T-helper 17 cell (primary cell): ENCODE data around the gene CPAMD8. TPM values are rescaled to one million over a fixed set of nuclear protein-coding genes. Genes with fewer than 3 reads are reported as not detected.

Experiments used
- ATAC-seq: fragments of 150-1000 bp; cut with Tn5 transposase; 2 replicates; pipeline ENCODE4 v1.10.0; 2021; ENCODE audit warnings: mild to moderate bottlenecking, moderate library complexity
- DNase-seq, 3 donors: peaks; one replicate each; pipeline versions ENCODE4 v3.0.0 to v3.0.0-alpha.2; 2020 to 2021
- H3K9me3 ChIP-seq: one replicate; pipeline ENCODE4 v1.7.0; 2013; ENCODE audit warnings: low read length, mild to moderate bottlenecking; ENCODE audit not compliant: control insufficient read depth, poor library complexity, severe bottlenecking
- H3K27ac Mint-ChIP-seq: one replicate; pipeline ENCODE4 v1.8.0; 2022; ENCODE audit warnings: mild to moderate bottlenecking, moderate library complexity, mixed read lengths
- H3K27me3 Mint-ChIP-seq: one replicate; pipeline ENCODE4 v1.8.0; 2022; ENCODE audit warnings: mixed read lengths
- H3K36me3 Mint-ChIP-seq: one replicate; pipeline ENCODE4 v1.8.0; 2022; ENCODE audit warnings: low read depth, mixed read lengths
- H3K4me1 Mint-ChIP-seq: one replicate; pipeline ENCODE4 v1.8.0; 2022; ENCODE audit warnings: mild to moderate bottlenecking, mixed read lengths
- H3K4me3 Mint-ChIP-seq: one replicate; pipeline ENCODE4 v1.8.0; 2022; ENCODE audit warnings: mild to moderate bottlenecking, moderate library complexity, mixed read lengths
- total RNA-seq, 4 donors: library from RNA in 2 of 4; stranded (reverse) in 2 of 4; gene quantifications; one replicate each; pipeline ENCODE4 v1.2.3 and lab custom pipeline; 2022 to 2026

Gene CPAMD8
- total RNA-seq, 2 donors from 2014 or later = 1.1 to 3.3 TPM

- no peak overlapping the region for H3K27ac Mint-ChIP-seq
Measured at GRCh38 chr19:16894080-16894479, 132.5 kb downstream of the CPAMD8 start.

GRCh38 chr19:16893686-16893989 lies 133.0 kb downstream of the CPAMD8 start:
- H3K4me1 Mint-ChIP-seq = peaks cover 15% of the 10 kb centered on the region
- no peak for DNase-seq
- ATAC-seq = no peak
- H3K27ac Mint-ChIP-seq = no peak overlapping the region
- H3K9me3 ChIP-seq = no peaks in the 10 kb centered on the region
- H3K36me3 Mint-ChIP-seq = no peaks in the 10 kb centered on the region
- no peak overlapping the region for H3K4me3 Mint-ChIP-seq
- no peaks in the 10 kb centered on the region for H3K27me3 Mint-ChIP-seq

More at GRCh38 chr19:16894080-16894479, 132.5 kb downstream of the CPAMD8 start:
- Mint-ChIP-seq H3K36me3 (no peaks in the 10 kb centered on the region), H3K27me3 (no peaks in the 10 kb centered on the region), H3K4me3 (no peak overlapping the region), H3K4me1 (peaks cover 18% of the 10 kb centered on the region)
- ATAC-seq = no peak
- no peak for DNase-seq
- H3K9me3 ChIP-seq = no peaks in the 10 kb centered on the region

GRCh38 chr19:16892868-16893685 lies 133.5 kb downstream of the CPAMD8 start:
- DNase-seq (no peak), ATAC-seq (no peak)
- H3K27me3 Mint-ChIP-seq = no peaks in the 10 kb centered on the region
- no peak overlapping the region for H3K27ac Mint-ChIP-seq
- H3K36me3 Mint-ChIP-seq = no peaks in the 10 kb centered on the region
- peaks cover 11% of the 10 kb centered on the region for H3K4me1 Mint-ChIP-seq
- no peaks in the 10 kb centered on the region for H3K9me3 ChIP-seq
- no peak overlapping the region for H3K4me3 Mint-ChIP-seq

DNA sequence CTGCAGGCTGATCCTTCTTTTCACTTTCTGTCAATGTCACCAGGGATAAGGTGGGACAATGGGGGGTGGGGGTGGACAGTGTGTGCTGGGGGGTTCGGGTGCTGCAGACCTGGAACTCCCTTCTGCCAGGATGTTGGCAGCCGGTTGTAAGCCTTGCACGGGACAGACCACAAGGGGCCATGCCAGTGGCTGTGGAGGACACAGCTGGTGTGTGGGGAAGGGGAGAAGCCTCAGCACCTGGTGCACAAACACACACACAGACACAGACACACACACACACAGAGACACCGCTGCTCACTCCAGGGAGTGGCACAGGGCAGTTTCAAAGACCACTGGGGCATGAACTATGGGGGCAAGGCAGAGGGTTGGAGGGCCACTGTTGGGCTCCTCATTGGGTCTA lies 134.2 kb downstream of the CPAMD8 start:
- Mint-ChIP-seq H3K4me1 (peaks cover 11% of the 10 kb centered on the region), H3K27me3 (no peaks in the 10 kb centered on the region), H3K36me3 (no peaks in the 10 kb centered on the region), H3K4me3 (no peak overlapping the region), H3K27ac (no peak overlapping the region)
- H3K9me3 ChIP-seq = no peaks in the 10 kb centered on the region
- no peak for DNase-seq
- no peak for ATAC-seq

DNA sequence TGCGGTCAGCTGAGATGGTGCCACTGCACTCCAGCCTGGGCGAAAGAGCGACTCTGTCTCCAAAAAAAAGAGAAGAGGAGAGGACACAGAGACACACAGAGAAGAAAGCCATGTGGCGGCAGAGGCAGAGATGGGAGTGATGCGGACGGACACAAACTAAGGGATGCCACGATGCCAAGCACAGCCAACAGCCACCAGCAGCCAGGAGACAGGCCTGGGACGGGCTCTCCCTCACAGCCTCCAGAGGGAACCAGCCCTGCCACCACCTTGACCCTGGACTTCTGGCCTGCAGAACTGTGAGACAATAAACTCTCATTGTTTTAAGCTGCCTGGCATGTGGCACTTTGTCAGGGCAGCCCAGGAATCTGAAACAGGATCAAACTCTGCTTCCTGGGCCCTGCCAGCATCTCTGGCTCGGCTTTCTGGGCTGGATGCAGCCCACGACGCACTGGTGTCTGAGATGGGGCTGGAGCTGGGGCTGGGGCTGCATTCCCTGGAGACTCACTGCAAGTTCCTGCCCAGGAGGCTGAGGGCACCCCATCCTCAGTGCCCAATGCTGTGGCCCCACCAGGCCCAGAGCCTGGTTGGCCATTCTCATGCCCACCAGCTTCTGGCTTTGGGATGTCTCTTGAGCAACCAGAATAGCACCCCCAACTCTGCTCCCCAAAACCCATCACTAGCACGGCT lies 134.8 kb downstream of the CPAMD8 start:
- H3K4me3 Mint-ChIP-seq = no peak overlapping the region
- H3K27me3 Mint-ChIP-seq = no peaks in the 10 kb centered on the region
- ATAC-seq (no peak), DNase-seq (no peak)
- H3K36me3 Mint-ChIP-seq = no peaks in the 10 kb centered on the region
- H3K27ac Mint-ChIP-seq = no peak overlapping the region
- peaks cover 11% of the 10 kb centered on the region for H3K4me1 Mint-ChIP-seq
- no peaks in the 10 kb centered on the region for H3K9me3 ChIP-seq

DNA sequence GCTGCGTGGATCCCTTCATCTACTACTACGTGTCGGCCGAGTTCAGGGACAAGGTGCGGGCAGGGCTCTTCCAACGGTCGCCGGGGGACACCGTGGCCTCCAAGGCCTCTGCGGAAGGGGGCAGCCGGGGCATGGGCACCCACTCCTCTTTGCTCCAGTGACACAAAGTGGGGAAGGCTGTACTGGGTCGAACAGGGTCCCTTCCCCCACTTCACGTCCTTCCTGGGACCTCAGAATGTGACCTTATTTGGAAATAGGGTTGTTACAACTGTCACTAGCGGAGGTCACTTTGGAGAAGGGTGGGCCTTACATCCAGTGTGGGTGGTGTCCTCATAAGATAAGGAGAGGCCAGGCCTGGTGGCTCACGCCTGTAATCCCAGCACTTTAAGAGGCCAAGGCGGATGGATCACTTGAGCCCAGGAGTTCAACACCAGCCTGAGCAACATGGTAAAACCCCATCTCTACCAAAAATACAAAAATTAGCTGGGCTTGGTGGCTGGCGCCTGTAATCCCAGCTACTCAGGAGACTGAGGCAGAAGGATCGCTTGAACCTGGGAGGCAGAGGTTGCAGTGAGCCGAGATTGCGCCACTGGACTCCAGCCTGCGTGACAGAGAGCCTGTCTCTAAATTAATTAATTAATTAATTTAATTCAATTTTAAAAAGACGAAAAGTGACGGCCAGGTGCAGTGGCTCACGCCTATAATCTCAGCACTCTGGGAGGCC lies 136.0 kb downstream of the CPAMD8 start:
- ATAC-seq (no peak), DNase-seq (no peak)
- Mint-ChIP-seq H3K36me3 (no peaks in the 10 kb centered on the region), H3K4me3 (no peak overlapping the region), H3K27me3 (no peaks in the 10 kb centered on the region), H3K4me1 (peaks cover 11% of the 10 kb centered on the region), H3K27ac (no peak overlapping the region)
- no peaks in the 10 kb centered on the region for H3K9me3 ChIP-seq

- DNase-seq = no peak
- H3K27me3 Mint-ChIP-seq = no peaks in the 10 kb centered on the region
- peaks cover 7% of the 10 kb centered on the region for H3K4me1 Mint-ChIP-seq
Measured at GRCh38 chr19:16889883-16890460, 136.6 kb downstream of the CPAMD8 start.

GRCh38 chr19:16889366-16889882 lies 137.2 kb downstream of the CPAMD8 start:
- no peak overlapping the region for H3K4me3 Mint-ChIP-seq
- H3K9me3 ChIP-seq = no peaks in the 10 kb centered on the region
- no peak for DNase-seq
- H3K27me3 Mint-ChIP-seq = no peaks in the 10 kb centered on the region
- peaks cover 7% of the 10 kb centered on the region for H3K4me1 Mint-ChIP-seq
- no peak overlapping the region for H3K27ac Mint-ChIP-seq
- no peak for ATAC-seq
- H3K36me3 Mint-ChIP-seq = no peaks in the 10 kb centered on the region

More at GRCh38 chr19:16889883-16890460, 136.6 kb downstream of the CPAMD8 start:
- no peak for ATAC-seq
- no peak overlapping the region for H3K27ac Mint-ChIP-seq
- no peaks in the 10 kb centered on the region for H3K36me3 Mint-ChIP-seq
- H3K4me3 Mint-ChIP-seq = no peak overlapping the region
- H3K9me3 ChIP-seq = no peaks in the 10 kb centered on the region

DNA sequence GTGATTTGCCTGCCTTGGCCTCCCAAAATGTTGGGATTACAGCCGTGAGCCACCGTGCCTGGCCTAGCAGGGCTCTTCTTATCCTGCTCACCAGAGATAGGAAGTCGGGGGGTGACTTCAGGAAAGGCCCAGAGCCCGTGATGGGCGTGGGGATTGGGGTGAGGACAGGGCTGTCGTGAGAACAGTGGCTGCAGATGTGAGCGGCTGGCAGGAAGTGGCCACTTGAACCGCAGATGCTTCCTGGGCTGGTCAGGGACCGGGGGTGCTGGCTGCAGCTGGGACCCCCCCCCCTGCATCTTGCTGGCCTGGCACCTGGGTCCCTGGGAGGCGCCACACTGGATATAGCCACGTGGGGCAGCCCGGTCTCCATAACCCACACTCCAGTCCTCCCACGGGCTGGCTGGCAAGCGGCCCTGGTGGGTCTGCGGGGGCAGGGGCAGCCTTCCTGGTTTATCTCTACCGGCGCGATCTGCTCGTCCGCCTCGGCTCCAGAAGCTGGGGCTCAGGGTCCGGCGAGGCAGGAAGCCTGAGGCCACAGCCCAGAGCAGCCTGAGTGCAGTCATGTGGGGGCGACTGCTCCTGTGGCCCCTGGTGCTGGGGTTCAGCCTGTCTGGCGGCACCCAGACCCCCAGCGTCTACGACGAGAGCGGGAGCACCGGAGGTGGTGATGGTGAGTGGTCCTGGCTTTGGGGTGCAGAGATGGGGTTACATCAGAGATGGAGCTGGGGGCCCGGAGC lies 137.8 kb downstream of the CPAMD8 start, which contains the start of gene F2RL3:
Gene F2RL3, plus strand, starts transcription at position 371 of the 737 bp plus-strand sequence. Its CDS starts 191 bp downstream, at position 562.
- ATAC-seq (no peak), DNase-seq (no peak)
- Mint-ChIP-seq H3K36me3 (no peaks in the 10 kb centered on the region), H3K27me3 (no peaks in the 10 kb centered on the region), H3K4me3 (peak within 1 kb of the TSS; percentile 12), H3K27ac (no peak within 1 kb of the TSS), H3K4me1 (peaks cover 7% of the 10 kb centered on the region)
- no peaks in the 10 kb centered on the region for H3K9me3 ChIP-seq

DNA sequence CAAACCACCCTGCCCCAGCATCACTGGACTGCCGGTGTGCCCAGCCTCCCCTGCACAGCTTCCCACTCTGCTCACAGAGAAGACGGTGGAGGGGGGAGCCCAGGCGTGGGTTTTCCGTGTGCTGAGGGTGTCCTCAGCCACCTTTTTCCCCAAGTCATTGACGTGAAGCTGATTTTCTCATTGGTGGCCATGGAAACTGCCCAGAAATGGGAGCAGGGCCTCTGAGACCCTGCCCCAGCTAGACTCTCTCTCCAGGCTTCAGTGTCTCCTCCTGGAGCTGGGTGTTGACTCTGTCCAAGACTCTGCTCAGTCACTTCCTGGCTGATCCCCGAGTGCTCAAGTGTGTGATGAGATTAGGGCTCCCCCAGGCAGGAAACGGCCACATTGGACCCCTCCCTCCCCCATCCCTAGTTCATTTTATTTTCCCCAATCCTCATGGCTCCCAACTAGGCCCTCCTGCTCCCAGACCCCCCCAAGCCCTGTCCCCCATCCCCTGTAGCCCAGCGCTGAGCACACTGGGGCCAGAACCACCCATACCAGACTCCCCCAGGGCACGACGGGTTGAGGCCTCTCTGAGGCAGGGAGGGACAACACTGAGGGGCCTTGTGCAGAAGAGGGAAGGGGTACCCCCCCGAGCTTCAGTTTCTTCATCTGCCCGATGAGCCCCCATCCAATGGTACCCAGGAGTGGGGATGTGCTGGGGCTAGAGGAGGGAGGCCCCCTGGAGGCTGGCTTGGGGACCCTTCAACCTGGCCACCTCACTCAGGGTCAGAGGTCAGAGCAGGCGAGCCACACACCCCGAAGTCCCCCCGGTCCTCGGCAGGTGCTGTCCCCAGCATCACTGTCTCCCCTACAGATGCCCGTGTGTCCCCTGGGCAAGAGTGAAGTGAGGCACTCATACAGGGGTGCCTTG lies 139.0 kb downstream of the CPAMD8 start:
- DNase-seq (no peak), ATAC-seq (no peak)
- no peaks in the 10 kb centered on the region for H3K9me3 ChIP-seq
- no peak overlapping the region for H3K4me3 Mint-ChIP-seq
- peaks cover 2% of the 10 kb centered on the region for H3K4me1 Mint-ChIP-seq
- H3K36me3 Mint-ChIP-seq = no peaks in the 10 kb centered on the region
- no peaks in the 10 kb centered on the region for H3K27me3 Mint-ChIP-seq
- H3K27ac Mint-ChIP-seq = no peak overlapping the region

DNA sequence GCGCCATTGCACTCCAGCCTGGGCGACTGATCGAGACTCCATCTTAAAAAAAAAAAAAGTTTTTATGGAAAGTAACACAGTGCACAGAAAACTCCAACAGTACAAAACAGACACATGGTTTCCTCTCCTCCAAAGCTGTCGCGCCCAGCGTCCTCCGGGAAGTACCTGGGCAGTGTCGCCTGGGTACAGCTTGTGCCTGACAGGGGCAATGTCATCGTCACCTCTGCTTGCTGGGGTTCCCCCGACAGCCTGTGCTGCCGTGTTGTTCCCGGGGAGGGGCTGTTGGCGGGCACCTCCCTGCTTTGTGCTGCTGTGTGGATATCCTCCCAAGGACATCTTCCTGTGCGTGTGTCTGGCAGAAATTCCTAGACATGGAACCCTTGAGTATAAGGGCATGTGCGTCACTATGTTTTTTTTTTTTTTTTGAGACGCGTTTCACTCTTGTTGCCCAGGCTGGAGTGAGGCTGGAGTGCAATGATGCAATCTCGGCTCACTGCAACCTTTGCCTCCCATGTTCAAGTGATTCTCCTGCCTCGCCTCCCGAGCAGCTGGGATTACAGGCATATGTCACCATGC lies 140.2 kb downstream of the CPAMD8 start:
- DNase-seq (no peak), ATAC-seq (no peak)
- H3K9me3 ChIP-seq = peaks cover 2% of the 10 kb centered on the region
- Mint-ChIP-seq H3K36me3 (no peaks in the 10 kb centered on the region), H3K4me1 (peaks cover 2% of the 10 kb centered on the region), H3K27me3 (no peaks in the 10 kb centered on the region), H3K27ac (no peak overlapping the region), H3K4me3 (no peak overlapping the region)
